Thoracic aorta (tissue), 2 donors: Measurements from ENCODE around the gene PIK3AP1. TPM values are rescaled to one million over a fixed set of nuclear protein-coding genes. Genes with fewer than 3 reads are reported as not detected.

Experiments used
- ATAC-seq: fragments of 150-250 bp; one replicate; pipeline ENCODE4 v1.8.0; 2017; ENCODE audit warnings: low read depth; ENCODE audit not compliant: insufficient number of reproducible peaks, low FRiP score
- DNase-seq: peaks from one replicate; pipeline ENCODE4 v3.0.0-alpha.2; 2020; ENCODE audit warnings: low spot score
- H3K27ac ChIP-seq, 2 donors: fragments of 200-600 bp; sonication (generic); 1 replicate in 1 of 2; 2 replicates in 1 of 2; pipeline ENCODE4 v1.5.1; 2016; ENCODE audit warnings: mild to moderate bottlenecking in 2 of 2, moderate library complexity in 2 of 2
- H3K27me3 ChIP-seq: fragments of 200-600 bp; sonication (generic); replicated peaks from 2 replicates; pipeline ENCODE4 v1.6.0; 2016; ENCODE audit warnings: mild to moderate bottlenecking; ENCODE audit not compliant: insufficient read depth
- H3K36me3 ChIP-seq: fragments of 200-600 bp; sonication (generic); one replicate; pipeline ENCODE4 v1.5.1; 2016
- H3K4me1 ChIP-seq, 2 donors: fragments of 200-600 bp; sonication (generic); 1 replicate in 1 of 2; 2 replicates in 1 of 2; pipeline versions ENCODE4 v1.5.1 to v1.6.0; 2016; ENCODE audit warnings: low read depth in 2 of 2, mild to moderate bottlenecking in 1 of 2; ENCODE audit not compliant: control insufficient read depth in 1 of 2
- H3K4me3 ChIP-seq: fragments of 200-600 bp; sonication (generic); 2 replicates; pipeline ENCODE4 v1.5.1; 2016; ENCODE audit warnings: mild to moderate bottlenecking
- H3K9me3 ChIP-seq: fragments of 200-600 bp; sonication (generic); 2 replicates; pipeline ENCODE4 v1.5.1; 2016
- total RNA-seq, 2 donors: library from RNA; depleted of rRNA; stranded (reverse); fragments of >200 nt; gene quantifications; one replicate each; pipeline versions ENCODE4 v1.1.0 to v1.2.3, GENCODE V29; 2016
- TF ChIP-seq, protein P1 (sequence below): fragments of 200-600 bp; sonication (generic); IDR thresholded peaks from one replicate; pipeline ENCODE4 v1.5.1; 2019; ENCODE audit warnings: antibody characterized with exemption

The PIK3AP1 gene
- total RNA-seq, 2 donors from 2014 or later: 20.2 to 23.6 TPM

DNA sequence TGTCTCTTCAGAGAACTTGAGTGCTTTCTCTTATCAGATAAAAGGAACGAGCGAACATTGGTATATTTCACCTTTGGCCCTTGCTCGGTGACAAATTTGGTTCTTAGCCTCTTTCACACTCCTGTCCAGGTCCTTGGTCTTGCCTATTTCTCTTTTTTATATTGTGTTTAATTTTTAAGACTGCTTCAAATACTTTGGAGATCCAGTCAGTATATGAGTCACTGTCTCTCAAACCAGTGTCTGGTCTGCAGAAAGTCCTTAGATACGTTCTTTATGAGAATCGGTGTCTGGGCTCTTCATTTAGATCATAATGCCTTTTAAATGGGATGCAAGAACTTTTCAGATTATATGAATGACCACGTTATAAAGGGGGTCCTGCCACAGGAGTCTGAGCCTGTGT lies 55.0 kb downstream of the PIK3AP1 start:
- Histone ChIP-seq H3K36me3 (no peaks in the 10 kb centered on the region), H3K4me3 (no peak overlapping the region), H3K4me1 (no peaks in the 10 kb centered on the region), H3K27me3 (no peaks in the 10 kb centered on the region), H3K9me3 (no peaks in the 10 kb centered on the region), H3K27ac (no peak overlapping the region)
- no peak for DNase-seq
- TF ChIP-seq, protein P1, sequence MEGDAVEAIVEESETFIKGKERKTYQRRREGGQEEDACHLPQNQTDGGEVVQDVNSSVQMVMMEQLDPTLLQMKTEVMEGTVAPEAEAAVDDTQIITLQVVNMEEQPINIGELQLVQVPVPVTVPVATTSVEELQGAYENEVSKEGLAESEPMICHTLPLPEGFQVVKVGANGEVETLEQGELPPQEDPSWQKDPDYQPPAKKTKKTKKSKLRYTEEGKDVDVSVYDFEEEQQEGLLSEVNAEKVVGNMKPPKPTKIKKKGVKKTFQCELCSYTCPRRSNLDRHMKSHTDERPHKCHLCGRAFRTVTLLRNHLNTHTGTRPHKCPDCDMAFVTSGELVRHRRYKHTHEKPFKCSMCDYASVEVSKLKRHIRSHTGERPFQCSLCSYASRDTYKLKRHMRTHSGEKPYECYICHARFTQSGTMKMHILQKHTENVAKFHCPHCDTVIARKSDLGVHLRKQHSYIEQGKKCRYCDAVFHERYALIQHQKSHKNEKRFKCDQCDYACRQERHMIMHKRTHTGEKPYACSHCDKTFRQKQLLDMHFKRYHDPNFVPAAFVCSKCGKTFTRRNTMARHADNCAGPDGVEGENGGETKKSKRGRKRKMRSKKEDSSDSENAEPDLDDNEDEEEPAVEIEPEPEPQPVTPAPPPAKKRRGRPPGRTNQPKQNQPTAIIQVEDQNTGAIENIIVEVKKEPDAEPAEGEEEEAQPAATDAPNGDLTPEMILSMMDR: no peak
- ATAC-seq: no peak

DNA sequence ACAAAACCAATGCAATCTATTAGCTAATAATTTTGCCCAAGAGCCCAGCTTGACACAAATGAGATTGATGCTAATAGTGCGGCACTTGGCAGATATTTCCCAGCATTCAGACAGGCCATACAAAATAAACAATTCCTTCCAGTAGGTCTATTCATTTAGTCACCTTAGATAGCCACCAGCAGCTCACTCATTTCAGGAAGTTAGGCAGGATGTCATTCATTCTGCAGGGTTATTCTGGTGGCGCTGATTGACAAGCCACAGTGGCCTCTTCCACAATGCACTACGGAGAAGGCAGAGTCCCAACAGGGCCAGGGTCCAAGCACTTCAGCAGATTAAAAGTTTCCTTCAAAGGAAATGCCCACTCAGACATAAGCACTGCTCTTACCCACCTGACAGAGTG lies 55.8 kb downstream of the PIK3AP1 start:
- Histone ChIP-seq H3K27me3 (no peaks in the 10 kb centered on the region), H3K27ac (no peak overlapping the region), H3K4me3 (no peak overlapping the region), H3K9me3 (no peaks in the 10 kb centered on the region), H3K36me3 (no peaks in the 10 kb centered on the region), H3K4me1 (no peaks in the 10 kb centered on the region)
- TF ChIP-seq, protein P1: no peak
- no peak for DNase-seq
- no peak for ATAC-seq

DNA sequence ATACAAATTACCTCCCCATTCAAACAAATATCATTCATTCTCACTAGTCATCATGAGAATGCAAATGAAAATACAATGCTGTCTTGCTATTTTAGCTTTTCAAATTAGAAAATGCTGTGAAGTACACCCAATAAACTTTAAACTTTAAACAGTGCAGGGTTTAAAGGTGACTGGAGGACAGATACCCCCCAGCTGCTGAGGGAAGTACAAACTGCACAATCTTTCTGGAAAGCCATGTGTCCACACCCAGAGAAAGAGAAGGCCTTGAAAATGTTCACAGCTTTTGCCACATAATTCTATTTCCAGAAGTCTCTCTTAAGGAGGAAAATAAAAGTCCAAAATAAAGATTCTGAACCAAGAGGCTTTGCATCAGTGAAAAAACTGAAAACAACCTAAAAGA lies 56.5 kb downstream of the PIK3AP1 start:
- Histone ChIP-seq H3K27ac (no peak overlapping the region), H3K9me3 (no peaks in the 10 kb centered on the region), H3K27me3 (no peaks in the 10 kb centered on the region), H3K36me3 (no peaks in the 10 kb centered on the region), H3K4me3 (no peak overlapping the region), H3K4me1 (no peaks in the 10 kb centered on the region)
- ATAC-seq (no peak), DNase-seq (no peak)
- TF ChIP-seq, protein P1: no peak

DNA sequence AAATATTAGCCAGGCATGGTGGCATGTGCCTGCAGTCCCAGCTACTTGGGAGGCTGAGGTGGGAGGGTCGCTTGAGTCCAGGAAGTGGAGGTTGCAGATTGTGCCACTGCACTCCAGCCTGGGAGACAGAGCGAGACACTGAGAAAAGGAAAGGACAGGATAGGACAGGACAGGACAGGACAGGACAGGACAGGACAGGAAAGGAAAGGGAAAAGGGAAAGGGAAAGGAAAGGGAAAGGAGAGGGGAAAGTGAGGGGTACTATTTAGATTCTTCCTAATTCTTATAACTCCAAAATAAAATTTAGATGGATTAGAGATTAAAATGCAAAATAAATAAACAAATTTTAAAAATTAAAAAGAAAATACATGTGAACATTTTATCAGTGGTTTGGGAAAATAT lies 58.7 kb downstream of the PIK3AP1 start:
- TF ChIP-seq, protein P1: no peak
- Histone ChIP-seq H3K4me1 (no peaks in the 10 kb centered on the region), H3K27me3 (no peaks in the 10 kb centered on the region), H3K9me3 (no peaks in the 10 kb centered on the region), H3K36me3 (no peaks in the 10 kb centered on the region), H3K27ac (no peak overlapping the region), H3K4me3 (no peak overlapping the region)
- ATAC-seq: no peak
- no peak for DNase-seq

DNA sequence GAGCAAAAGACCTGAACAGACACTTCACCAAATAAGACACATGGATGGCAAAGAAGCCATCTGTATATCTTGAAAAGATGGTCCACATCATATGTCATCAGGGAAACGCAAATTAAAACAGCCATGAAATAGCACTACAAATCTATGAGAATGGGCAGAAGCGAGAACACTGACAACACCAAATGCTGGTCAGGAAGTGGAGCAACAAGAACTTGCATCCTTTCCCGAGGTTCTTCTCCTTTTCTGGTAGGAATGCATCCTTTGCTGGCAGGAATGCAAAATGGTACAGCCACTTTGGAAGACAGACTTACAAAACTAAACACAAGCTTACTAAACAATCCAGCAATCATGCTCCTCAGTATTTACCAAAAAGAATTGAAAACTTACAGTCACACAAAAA lies 60.0 kb downstream of the PIK3AP1 start:
- no peak overlapping the region for H3K27ac ChIP-seq
- TF ChIP-seq, protein P1: no peak
- H3K4me1 ChIP-seq: no peaks in the 10 kb centered on the region
- no peak for DNase-seq
- ATAC-seq: no peak
- H3K4me3 ChIP-seq: no peak overlapping the region
- no peaks in the 10 kb centered on the region for H3K9me3 ChIP-seq
- H3K27me3 ChIP-seq: no peaks in the 10 kb centered on the region
- no peaks in the 10 kb centered on the region for H3K36me3 ChIP-seq
